Fibroblast of gingiva (primary cell): ENCODE results near the gene NEO1.
A peak's percentile ranks its signal among the peaks of the same experiment; 100 is the strongest.
"Not testable (repeated sequence)": the region's sequence is repeated elsewhere in the genome, so short reads cannot be mapped to it uniquely, and the experiment has no call there.

Experiments used
- DNase-seq: peaks from one replicate; pipeline ENCODE4 v3.0.0-alpha.2; 2011; ENCODE audit warnings: low read depth

NEO1 gene

DNA sequence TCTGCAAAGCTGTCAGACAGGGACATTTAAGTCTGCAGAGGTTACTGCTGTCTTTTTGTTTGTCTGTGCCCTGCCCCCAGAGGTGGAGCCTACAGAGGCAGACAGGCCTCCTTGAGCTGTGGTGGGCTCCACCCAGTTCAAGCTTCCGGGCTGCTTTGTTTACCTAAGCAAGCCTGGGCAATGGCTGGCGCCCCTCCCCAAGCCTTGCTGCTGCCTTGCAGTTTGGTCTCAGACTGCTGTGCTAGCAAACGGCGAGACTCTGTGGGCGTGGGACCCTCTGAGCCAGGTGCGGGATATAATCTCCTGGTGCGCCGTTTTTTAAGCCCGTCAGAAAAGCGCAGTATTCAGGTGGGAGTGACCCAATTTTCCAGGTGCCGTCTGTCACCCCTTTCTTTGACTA, 169.2 kb downstream of the NEO1 start:
- not testable (repeated sequence) for DNase-seq

GRCh38 chr15:73225358-73226015, 173.2 kb downstream of the NEO1 start:
- no peak for DNase-seq

- no peak for DNase-seq
These were observed 174.0 kb downstream of the NEO1 start for GRCh38 chr15:73226093-73226814.

GRCh38 chr15:73227433-73228056, 175.3 kb downstream of the NEO1 start:
- DNase-seq, result no peak

DNA sequence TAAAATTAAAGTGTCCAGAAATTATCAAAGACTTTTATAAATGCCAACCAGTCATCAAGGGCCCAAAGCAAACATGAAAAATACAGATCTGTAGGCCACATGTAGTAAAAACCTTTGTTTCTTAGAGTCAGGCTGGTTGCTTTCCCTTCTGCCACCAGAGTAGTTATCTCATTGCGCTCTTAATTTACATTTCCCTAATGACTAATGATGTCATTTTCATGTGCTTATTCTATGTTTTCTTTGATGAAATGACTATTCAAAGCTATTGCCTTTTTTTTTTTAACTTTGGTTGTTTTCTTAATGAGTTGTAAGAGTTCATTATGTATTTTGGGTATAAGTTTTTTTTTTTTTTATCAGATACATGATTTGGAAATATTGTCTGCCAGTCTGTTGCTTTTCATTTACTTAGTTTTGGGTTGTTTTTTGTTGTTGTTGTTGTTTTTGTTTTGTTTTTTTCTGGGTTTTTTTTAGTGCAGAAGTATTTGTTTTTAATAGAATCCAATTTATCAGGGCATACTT, 175.9 kb downstream of the NEO1 start:
- DNase-seq, result no peak

DNA sequence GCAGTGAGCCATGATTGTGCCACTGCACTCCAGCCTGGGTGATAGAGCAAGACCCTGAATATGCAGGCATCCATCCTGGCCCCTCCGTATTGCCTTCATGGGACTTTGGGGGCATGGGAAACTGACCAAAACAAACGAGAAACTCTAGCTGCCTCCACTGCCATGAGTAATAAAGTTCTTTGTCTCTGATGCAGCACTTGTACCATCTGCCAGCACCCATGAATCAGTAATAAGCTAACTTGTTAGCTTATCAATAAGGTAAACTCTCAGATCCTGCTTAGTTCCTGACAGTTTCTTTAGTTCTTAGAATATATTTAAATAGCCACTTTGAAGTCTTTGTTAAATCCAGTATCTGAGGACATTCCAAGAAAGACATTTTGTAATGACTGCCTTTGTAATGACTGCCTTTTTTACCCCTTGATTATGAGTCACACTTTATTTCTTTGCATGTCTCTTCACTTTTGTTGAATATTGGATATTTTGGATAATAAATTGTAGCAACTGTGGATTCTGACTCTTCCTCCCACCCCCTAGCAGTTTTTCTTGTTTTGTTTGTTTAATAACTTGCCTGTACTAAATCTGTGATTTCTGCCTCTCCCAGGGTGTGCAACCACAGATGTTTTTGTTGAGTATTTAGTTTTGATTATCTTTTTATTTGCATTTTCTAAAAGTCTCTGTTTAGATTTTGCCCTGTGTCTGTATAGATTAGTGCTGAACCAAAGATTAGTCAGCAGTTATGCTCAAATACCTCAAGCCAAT, 179.6 kb downstream of the NEO1 start:
- DNase-seq, result no peak

GRCh38 chr15:73232776-73233175, 180.5 kb downstream of the NEO1 start:
- DNase-seq, result no peak

DNA sequence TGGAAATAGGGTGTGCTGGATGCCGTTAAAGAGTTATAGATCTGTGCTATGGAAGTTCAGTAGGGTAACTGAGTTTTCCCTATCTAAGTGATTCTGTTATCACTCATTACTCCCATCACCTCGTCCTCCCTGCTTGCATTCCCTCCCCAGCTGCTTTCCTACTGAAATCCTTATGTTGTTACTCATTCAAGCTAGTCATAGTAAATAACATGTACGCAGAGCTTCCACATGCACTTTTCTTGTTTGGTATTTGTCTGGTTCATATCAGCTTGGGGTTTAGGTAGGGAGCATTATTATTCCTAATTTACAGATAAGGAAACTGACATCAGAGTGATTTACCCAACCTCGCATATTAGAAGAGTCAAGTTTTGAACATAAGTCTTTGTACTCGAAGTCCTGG, 181.4 kb downstream of the NEO1 start:
- no peak for DNase-seq

GRCh38 chr15:73237910-73238309, 185.6 kb downstream of the NEO1 start:
- no peak for DNase-seq

- DNase-seq, result no peak
These were observed 187.4 kb downstream of the NEO1 start for GRCh38 chr15:73239564-73240215.

- peak; percentile 40 for DNase-seq
These were observed 188.7 kb downstream of the NEO1 start for GRCh38 chr15:73240866-73241499.

DNA sequence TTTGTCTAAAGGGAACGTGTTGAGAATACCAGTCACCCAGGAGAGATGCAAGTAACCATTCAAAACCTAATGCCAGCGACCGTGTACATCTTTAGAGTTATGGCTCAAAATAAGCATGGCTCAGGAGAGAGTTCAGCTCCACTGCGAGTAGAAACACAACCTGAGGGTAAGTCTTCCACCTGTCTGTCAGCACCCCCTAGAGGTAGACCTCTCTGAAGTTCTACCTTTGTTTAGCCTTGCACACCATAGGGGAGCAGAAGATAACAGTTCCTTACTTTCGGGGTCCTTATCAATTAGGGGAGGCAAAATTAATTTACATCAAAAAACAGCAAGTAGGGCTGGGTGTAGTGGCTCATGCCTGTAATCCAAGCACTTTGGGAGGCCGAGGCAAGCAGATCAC, 192.1 kb downstream of the NEO1 start:
- DNase-seq, result no peak

DNA sequence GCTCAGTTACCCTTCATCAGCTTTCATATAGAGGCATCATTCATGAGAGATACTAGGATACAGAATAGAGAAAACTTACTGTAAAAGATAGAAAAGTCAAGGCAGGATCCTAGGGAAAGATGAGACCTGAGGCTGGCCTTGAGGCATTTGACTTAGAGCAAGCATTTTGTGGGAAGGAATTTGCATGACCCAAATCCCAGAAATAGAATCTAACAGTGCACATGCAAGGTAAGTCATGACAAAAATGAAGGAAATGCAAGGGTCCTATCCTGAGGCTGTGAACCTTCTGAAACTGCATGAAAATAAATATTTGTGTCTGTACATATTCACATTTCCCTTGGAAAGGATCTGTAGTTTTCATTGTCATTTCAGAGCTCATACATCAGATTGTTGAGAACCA, 194.2 kb downstream of the NEO1 start:
- DNase-seq, result no peak

DNA sequence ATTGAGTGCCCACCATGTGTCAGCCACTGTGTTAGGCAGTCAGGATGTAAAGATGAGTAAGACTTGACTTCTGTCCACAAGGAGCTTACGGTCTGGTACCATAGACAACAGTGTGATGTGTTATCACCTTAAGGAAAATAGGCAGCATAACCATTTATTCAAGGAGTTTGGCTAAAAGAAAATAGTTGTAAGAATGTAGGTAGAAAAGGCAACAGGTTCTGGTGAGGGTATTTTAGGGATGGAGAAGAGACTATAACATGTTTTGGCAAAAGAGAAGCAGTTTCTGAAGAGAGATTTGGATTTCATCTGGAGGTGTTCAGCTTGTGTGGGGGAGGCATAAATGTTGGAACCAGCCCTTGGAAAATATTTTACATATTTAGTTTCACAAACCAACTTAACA, 194.6 kb downstream of the NEO1 start:
- DNase-seq, result no peak

- no peak for DNase-seq
These were observed 195.1 kb downstream of the NEO1 start for GRCh38 chr15:73247331-73247730.

- no peak for DNase-seq
These were observed 197.2 kb downstream of the NEO1 start for GRCh38 chr15:73249499-73249898.

- DNase-seq, result no peak
These were observed 202.3 kb downstream of the NEO1 start for GRCh38 chr15:73254598-73254997.

DNA sequence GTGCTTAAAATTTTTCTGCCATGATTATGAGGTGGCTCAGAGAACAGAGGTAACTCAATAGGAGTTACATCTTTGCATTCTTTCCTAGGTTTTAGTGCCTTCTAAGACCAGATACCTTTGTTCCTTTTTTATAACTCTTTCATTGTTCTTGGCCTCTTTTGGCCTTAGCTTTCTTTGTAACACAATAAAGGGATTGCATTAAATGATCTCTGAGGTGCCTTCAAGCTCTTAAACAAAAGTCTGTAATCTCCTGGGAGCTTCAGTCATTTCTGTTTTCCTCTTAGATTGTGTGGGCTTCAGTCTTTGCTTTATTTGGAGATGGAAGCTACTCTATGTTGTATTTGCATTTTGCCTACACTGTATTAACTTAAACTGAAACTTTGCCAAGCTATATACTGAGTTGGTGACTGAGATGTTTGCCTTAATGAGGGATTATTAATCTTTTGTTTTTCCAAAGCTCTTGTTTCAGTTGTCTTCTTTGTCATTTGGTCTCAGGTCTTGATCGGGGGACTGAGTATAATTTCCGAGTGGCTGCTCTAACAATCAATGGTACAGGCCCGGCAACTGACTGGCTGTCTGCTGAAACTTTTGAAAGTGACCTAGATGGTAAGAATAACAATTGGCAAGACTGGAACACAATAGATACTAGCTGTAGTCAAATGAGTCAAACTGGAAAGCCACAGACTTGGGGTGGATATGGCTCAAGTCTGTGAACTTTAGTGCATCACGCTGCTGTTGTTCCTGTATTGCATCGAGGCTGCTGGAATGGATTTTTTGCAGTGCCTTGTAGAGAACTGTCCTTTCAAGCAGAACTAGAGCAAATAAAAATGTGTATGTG, 206.2 kb downstream of the NEO1 start:
- DNase-seq, result no peak

- DNase-seq, result no peak
These were observed 212.6 kb downstream of the NEO1 start for GRCh38 chr15:73264881-73265280.

- DNase-seq, result peak; percentile 32
These were observed 213.4 kb downstream of the NEO1 start for GRCh38 chr15:73265536-73266153.
